ENCODE measurements around the gene GLB1L2. TPM values are rescaled to one million over a fixed set of nuclear protein-coding genes. Genes with fewer than 3 reads are reported as not detected.

GLB1L2 gene
- total and polyA plus RNA-seq, 2 of the 13 experiments (the other 11 are each of a cell fraction or from before 2014, with no cell fraction given): 0.59 to 0.69 TPM

- TF ChIP-seq RARA (CRISPR knock-in tag; IDR thresholded peaks at IDR 0.05): no peak
- TF ChIP-seq ZNF292 (CRISPR knock-in tag; IDR thresholded peaks at IDR 0.05; ENCODE audit: borderline replicate concordance, low read depth): no peak
- no peak for TF ChIP-seq KLF6 (CRISPR knock-in tag; IDR thresholded peaks at IDR 0.05)
- TF ChIP-seq HMGA1 (CRISPR knock-in tag; conservative IDR thresholded peaks at IDR 0.05): no peak
- 0 out of 2 replicates have a peak, but pooled peaks have one; percentile 21 for TF ChIP-seq HNF4A (CRISPR knock-in tag; IDR thresholded peaks at IDR 0.05)
- TF ChIP-seq BORCS8-MEF2B (CRISPR knock-in tag; IDR thresholded peaks at IDR 0.05): no peak
- 0 out of 2 replicates have a peak, but pooled peaks have one; percentile 31 for TF ChIP-seq MYC (CRISPR knock-in tag; IDR thresholded peaks at IDR 0.05; ENCODE audit: borderline replicate concordance)
- TF ChIP-seq ZEB1 (IDR thresholded peaks at IDR 0.05; ENCODE audit: insufficient replicate concordance, low read depth): no peak
- TF ChIP-seq ZNF274 (CRISPR knock-in tag; IDR thresholded peaks at IDR 0.05): 0 out of 2 replicates have a peak, but pooled peaks have one; percentile 25
- no peak for TF ChIP-seq KAT7 (CRISPR knock-in tag; IDR thresholded peaks at IDR 0.05; ENCODE audit: borderline replicate concordance)
- TF ChIP-seq ZNF841 (CRISPR knock-in tag; IDR thresholded peaks at IDR 0.05; ENCODE audit: borderline replicate concordance): no peak
- TF ChIP-seq TBP (CRISPR knock-in tag; IDR thresholded peaks at IDR 0.05): no peak
- TF ChIP-seq, protein P1, sequence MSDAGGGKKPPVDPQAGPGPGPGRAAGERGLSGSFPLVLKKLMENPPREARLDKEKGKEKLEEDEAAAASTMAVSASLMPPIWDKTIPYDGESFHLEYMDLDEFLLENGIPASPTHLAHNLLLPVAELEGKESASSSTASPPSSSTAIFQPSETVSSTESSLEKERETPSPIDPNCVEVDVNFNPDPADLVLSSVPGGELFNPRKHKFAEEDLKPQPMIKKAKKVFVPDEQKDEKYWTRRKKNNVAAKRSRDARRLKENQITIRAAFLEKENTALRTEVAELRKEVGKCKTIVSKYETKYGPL (CRISPR knock-in tag; IDR thresholded peaks at IDR 0.05): no peak
- no peak for TF ChIP-seq ZNF260 (CRISPR knock-in tag; IDR thresholded peaks at IDR 0.05; ENCODE audit: borderline replicate concordance, low read depth)
- no peak for TF ChIP-seq GATAD2A (CRISPR knock-in tag; IDR thresholded peaks at IDR 0.05)
- no peak for TF ChIP-seq TOE1 (CRISPR knock-in tag; IDR thresholded peaks at IDR 0.05)
- no peak for TF ChIP-seq ZNF629 (CRISPR knock-in tag; conservative IDR thresholded peaks at IDR 0.05)
- TF ChIP-seq ZNF530 (CRISPR knock-in tag; IDR thresholded peaks at IDR 0.05; ENCODE audit: low read depth): no peak
- no peak for TF ChIP-seq MAZ (IDR thresholded peaks at IDR 0.05; ENCODE audit: borderline replicate concordance, low read depth, low read length)
- TF ChIP-seq MAZ (CRISPR knock-in tag; IDR thresholded peaks at IDR 0.05; ENCODE audit: low read depth): no peak
- TF ChIP-seq RFX3 (CRISPR knock-in tag; IDR thresholded peaks at IDR 0.05): no peak
- TF ChIP-seq, protein P2, sequence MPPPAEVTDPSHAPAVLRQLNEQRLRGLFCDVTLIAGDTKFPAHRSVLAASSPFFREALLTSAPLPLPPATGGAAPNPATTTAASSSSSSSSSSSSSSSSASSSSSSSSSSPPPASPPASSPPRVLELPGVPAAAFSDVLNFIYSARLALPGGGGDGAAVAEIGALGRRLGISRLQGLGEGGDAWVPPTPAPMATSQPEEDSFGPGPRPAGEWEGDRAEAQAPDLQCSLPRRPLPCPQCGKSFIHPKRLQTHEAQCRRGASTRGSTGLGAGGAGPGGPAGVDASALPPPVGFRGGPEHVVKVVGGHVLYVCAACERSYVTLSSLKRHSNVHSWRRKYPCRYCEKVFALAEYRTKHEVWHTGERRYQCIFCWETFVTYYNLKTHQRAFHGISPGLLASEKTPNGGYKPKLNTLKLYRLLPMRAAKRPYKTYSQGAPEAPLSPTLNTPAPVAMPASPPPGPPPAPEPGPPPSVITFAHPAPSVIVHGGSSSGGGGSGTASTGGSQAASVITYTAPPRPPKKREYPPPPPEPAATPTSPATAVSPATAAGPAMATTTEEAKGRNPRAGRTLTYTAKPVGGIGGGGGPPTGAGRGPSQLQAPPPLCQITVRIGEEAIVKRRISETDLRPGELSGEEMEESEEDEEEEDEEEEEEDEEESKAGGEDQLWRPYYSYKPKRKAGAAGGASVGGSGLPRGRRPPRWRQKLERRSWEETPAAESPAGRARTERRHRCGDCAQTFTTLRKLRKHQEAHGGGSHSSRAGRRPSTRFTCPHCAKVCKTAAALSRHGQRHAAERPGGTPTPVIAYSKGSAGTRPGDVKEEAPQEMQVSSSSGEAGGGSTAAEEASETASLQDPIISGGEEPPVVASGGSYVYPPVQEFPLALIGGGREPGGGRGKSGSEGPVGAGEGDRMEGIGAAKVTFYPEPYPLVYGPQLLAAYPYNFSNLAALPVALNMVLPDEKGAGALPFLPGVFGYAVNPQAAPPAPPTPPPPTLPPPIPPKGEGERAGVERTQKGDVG (CRISPR knock-in tag; IDR thresholded peaks at IDR 0.05; ENCODE audit: borderline replicate concordance): no peak
- no peak for TF ChIP-seq CENPBD1 (CRISPR knock-in tag; IDR thresholded peaks at IDR 0.05; ENCODE audit: borderline replicate concordance, low read depth)
- TF ChIP-seq PHF20 (CRISPR knock-in tag; IDR thresholded peaks at IDR 0.05): no peak
- no peak for TF ChIP-seq CCAR2 (optimal IDR thresholded peaks at IDR 0.05; ENCODE audit: low read depth, low read length)
- TF ChIP-seq, protein P3, sequence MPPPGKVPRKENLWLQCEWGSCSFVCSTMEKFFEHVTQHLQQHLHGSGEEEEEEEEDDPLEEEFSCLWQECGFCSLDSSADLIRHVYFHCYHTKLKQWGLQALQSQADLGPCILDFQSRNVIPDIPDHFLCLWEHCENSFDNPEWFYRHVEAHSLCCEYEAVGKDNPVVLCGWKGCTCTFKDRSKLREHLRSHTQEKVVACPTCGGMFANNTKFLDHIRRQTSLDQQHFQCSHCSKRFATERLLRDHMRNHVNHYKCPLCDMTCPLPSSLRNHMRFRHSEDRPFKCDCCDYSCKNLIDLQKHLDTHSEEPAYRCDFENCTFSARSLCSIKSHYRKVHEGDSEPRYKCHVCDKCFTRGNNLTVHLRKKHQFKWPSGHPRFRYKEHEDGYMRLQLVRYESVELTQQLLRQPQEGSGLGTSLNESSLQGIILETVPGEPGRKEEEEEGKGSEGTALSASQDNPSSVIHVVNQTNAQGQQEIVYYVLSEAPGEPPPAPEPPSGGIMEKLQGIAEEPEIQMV (CRISPR knock-in tag; IDR thresholded peaks at IDR 0.05; ENCODE audit: low read depth): peak; percentile 65; the same call in 1 of the 2 replicates
These were observed at the start of gene GLB1L2 (continued) for GRCh38 chr11:134331354-134332188.
